HCT116 (cell line): Measurements from ENCODE around the gene MAMLD1. TPM values are rescaled to one million over a fixed set of nuclear protein-coding genes. Genes with fewer than 3 reads are reported as not detected.

Source experiments
- ATAC-seq: fragments of 200-7000 bp; cut with Tn5 transposase; 2 replicates; pipeline ENCODE4 v1.9.1; 2020; ENCODE audit warnings: mild to moderate bottlenecking, moderate library complexity
- BruUV-seq: library from RNA; stranded (reverse); fragments of 400-500 nt; replicated peaks from 2 replicates; lab custom pipeline; 2021; lab: Mats Ljungman, UMichigan
- CTCF ChIA-PET: fragments of 300-600 bp; sonication (Branson Sonifier 250); formaldehyde crosslinking; loops from one replicate; lab custom pipeline; 2021; ENCODE audit warnings: antibody characterized with exemption; lab: Charles Lee
- POLR2A ChIA-PET: fragments of 300-600, 350-600 bp; sonication (Branson Sonifier 250); formaldehyde crosslinking; loops from one replicate; lab custom pipeline; 2021; ENCODE audit warnings: antibody characterized with exemption; lab: Charles Lee
- RAD21 ChIA-PET, 2 experiments: fragments of 300-600 bp; sonication (Branson Sonifier 250); formaldehyde crosslinking; loops; one replicate each; lab custom pipeline; 2023; ENCODE audit warnings: low total read pairs in 2 of 2; ENCODE audit not compliant: uncharacterized antibody in 2 of 2, unreplicated experiment in 2 of 2, low non-redundant PET in 1 of 2; lab: Charles Lee
- DNase-seq: peaks from one replicate; pipeline ENCODE4 v3.0.0-alpha.2; 2010; ENCODE audit warnings: low read depth, low spot score
- H2AFZ ChIP-seq: fragments of 200-600 bp; shearing (Covaris generic), sonication (generic); 2 replicates; pipeline ENCODE4 v1.6.1; 2017; ENCODE audit warnings: low read depth, mixed run types, mixed read lengths, antibody characterized with exemption, low read length; ENCODE audit not compliant: poor library complexity, severe bottlenecking
- H3K27ac ChIP-seq: 2 replicates; pipeline ENCODE4 v1.5.1; 2012; ENCODE audit warnings: low read depth, low read length
- H3K27me3 ChIP-seq: fragments of 200-600 bp; sonication (generic); 2 replicates; pipeline ENCODE4 v1.6.1; 2016; ENCODE audit warnings: mixed run types, low read length, mixed read lengths; ENCODE audit not compliant: insufficient read depth
- H3K36me3 ChIP-seq, 2 experiments: fragments of 200-500 bp in 1 of 2; fragments of 200-600 bp in 1 of 2; sonication (Bioruptor generic) in 1 of 2; sonication (generic) in 1 of 2; 2 replicates each; pipeline versions ENCODE4 v1.5.1 to v1.6.1; 2014 to 2016; ENCODE audit warnings: low read length in 2 of 2, inconsistent platforms in 1 of 2, mixed read lengths in 1 of 2, mixed run types in 1 of 2; ENCODE audit not compliant: insufficient read depth in 2 of 2, control insufficient read depth in 1 of 2
- H3K4me1 ChIP-seq, 2 experiments: fragments of 200-600 bp in 1 of 2; sonication (generic) in 1 of 2; 2 replicates each; pipeline versions ENCODE4 v1.5.1 to v1.6.1; 2012 to 2017; ENCODE audit warnings: low read length in 2 of 2, inconsistent platforms in 1 of 2, mild to moderate bottlenecking in 1 of 2, mixed read lengths in 1 of 2, mixed run types in 1 of 2, moderate library complexity in 1 of 2; ENCODE audit not compliant: insufficient read depth in 2 of 2, control insufficient read depth in 1 of 2
- H3K4me2 ChIP-seq: fragments of 200-600 bp; sonication (generic); 2 replicates; pipeline ENCODE4 v1.6.1; 2017; ENCODE audit warnings: mixed run types, low read length, mixed read lengths
- H3K4me3 ChIP-seq, 2 experiments: fragments of 200-600 bp in 1 of 2; sonication (generic) in 1 of 2; replicated peaks in 1 of 2; 2 replicates each; pipeline ENCODE4 v1.5.1; 2011 to 2016; ENCODE audit warnings: low read length in 2 of 2, control low read depth in 1 of 2, low read depth in 1 of 2, mild to moderate bottlenecking in 1 of 2, mixed read lengths in 1 of 2, mixed run types in 1 of 2
- H3K79me2 ChIP-seq: fragments of 200-600 bp; sonication (generic); 2 replicates; pipeline ENCODE4 v1.6.1; 2017; ENCODE audit warnings: mild to moderate bottlenecking, mixed run types, low read length, moderate library complexity, mixed read lengths; ENCODE audit not compliant: insufficient read depth
- H3K9ac ChIP-seq: fragments of 200-600 bp; sonication (generic); 2 replicates; pipeline ENCODE4 v1.6.1; 2016; ENCODE audit warnings: low read length, mixed read lengths
- H3K9me2 ChIP-seq: fragments of 200-600 bp; sonication (generic), shearing (Covaris generic); 2 replicates; pipeline ENCODE4 v1.6.1; 2017; ENCODE audit warnings: mixed run types, mild to moderate bottlenecking, moderate library complexity; ENCODE audit not compliant: insufficient read depth
- H3K9me3 ChIP-seq, 2 experiments: fragments of 200-500 bp in 1 of 2; fragments of 200-600 bp in 1 of 2; sonication (Bioruptor generic) in 1 of 2; sonication (generic) in 1 of 2; 2 replicates each; pipeline ENCODE4 v1.6.1; 2014 to 2017; ENCODE audit warnings: low read length in 2 of 2, mixed read lengths in 2 of 2, inconsistent platforms in 1 of 2, low read depth in 1 of 2, mild to moderate bottlenecking in 1 of 2, mixed run types in 1 of 2, moderate library complexity in 1 of 2; ENCODE audit not compliant: control insufficient read depth in 1 of 2, insufficient read depth in 1 of 2
- H4K20me1 ChIP-seq: fragments of 200-600 bp; sonication (generic), shearing (Covaris generic); 2 replicates; pipeline ENCODE4 v1.6.1; 2017; ENCODE audit warnings: mixed run types, mild to moderate bottlenecking, moderate library complexity; ENCODE audit not compliant: insufficient read depth
- CBX3 ChIP-seq: IDR thresholded peaks from 2 replicates; pipeline ENCODE4 v1.6.1; 2012; ENCODE audit warnings: low read depth
- CTCF ChIP-seq, 3 experiments: fragments of 200-600 bp in 1 of 3; sonication (generic) in 1 of 3; IDR thresholded peaks in 2 of 3; conservative IDR thresholded peaks in 1 of 3; 2 replicates each; pipeline ENCODE4 v1.5.1; 2012 to 2017; ENCODE audit warnings: low read depth in 2 of 3, low read length in 2 of 3, antibody characterized with exemption in 1 of 3, borderline replicate concordance in 1 of 3, control low read depth in 1 of 3, mild to moderate bottlenecking in 1 of 3, mixed read lengths in 1 of 3, mixed run types in 1 of 3, moderate library complexity in 1 of 3; ENCODE audit not compliant: insufficient read depth in 1 of 3
- EGR1 ChIP-seq: IDR thresholded peaks from 2 replicates; pipeline ENCODE4 v1.6.1; 2012; ENCODE audit warnings: low read depth
- ELF1 ChIP-seq: IDR thresholded peaks from 2 replicates; pipeline ENCODE4 v1.6.1; 2012; ENCODE audit warnings: low read depth, borderline replicate concordance
- EZH2 ChIP-seq: fragments of 200-600 bp; sonication (generic); IDR thresholded peaks from 2 replicates; pipeline ENCODE4 v1.6.1; 2017; ENCODE audit warnings: antibody characterized with exemption, mixed run types
- EZH2phosphoT487 ChIP-seq: fragments of 200-600 bp; IDR thresholded peaks from 2 replicates; pipeline ENCODE4 v1.6.1; 2018; ENCODE audit warnings: antibody characterized with exemption, borderline replicate concordance
- JUND ChIP-seq: IDR thresholded peaks from 2 replicates; pipeline ENCODE4 v1.6.1; 2012
- MAX ChIP-seq: IDR thresholded peaks from 2 replicates; pipeline ENCODE4 v1.6.1; 2012
- POLR2A ChIP-seq: IDR thresholded peaks from 2 replicates; pipeline ENCODE4 v1.7.0; 2011; ENCODE audit warnings: borderline replicate concordance; ENCODE audit not compliant: insufficient read depth, insufficient read length; ENCODE audit errors: extremely low read depth
- POLR2AphosphoS5 ChIP-seq: IDR thresholded peaks from 2 replicates; pipeline ENCODE4 v1.6.1; 2011; ENCODE audit warnings: mild to moderate bottlenecking, low read depth, low read length, moderate library complexity
- RAD21 ChIP-seq: IDR thresholded peaks from 2 replicates; pipeline ENCODE4 v1.6.1; 2012; ENCODE audit warnings: low read depth, mild to moderate bottlenecking
- REST ChIP-seq: IDR thresholded peaks from 2 replicates; pipeline ENCODE4 v1.6.1; 2012; ENCODE audit warnings: low read depth
- SIN3A ChIP-seq: IDR thresholded peaks from 2 replicates; pipeline ENCODE4 v1.6.1; 2012; ENCODE audit warnings: low read depth
- SP1 ChIP-seq: IDR thresholded peaks from 2 replicates; pipeline ENCODE4 v1.6.1; 2012; ENCODE audit warnings: low read depth
- SRF ChIP-seq: IDR thresholded peaks from 2 replicates; pipeline ENCODE4 v1.6.1; 2012; ENCODE audit warnings: low read depth
- TCF7L2 ChIP-seq: IDR thresholded peaks from 2 replicates; pipeline ENCODE4 v1.7.0; 2011; ENCODE audit warnings: borderline replicate concordance, inconsistent platforms; ENCODE audit not compliant: insufficient read depth, insufficient read length; ENCODE audit errors: extremely low read depth
- YY1 ChIP-seq: IDR thresholded peaks from 2 replicates; pipeline ENCODE4 v1.6.1; 2011; ENCODE audit warnings: low read length, low read depth, moderate library complexity, mild to moderate bottlenecking; ENCODE audit not compliant: insufficient replicate concordance; ENCODE audit errors: extremely low read depth
- ZBTB33 ChIP-seq: IDR thresholded peaks from 2 replicates; pipeline ENCODE4 v1.6.1; 2011; ENCODE audit warnings: mild to moderate bottlenecking, low read length, moderate library complexity; ENCODE audit not compliant: insufficient replicate concordance; ENCODE audit errors: extremely low read depth
- ZFX ChIP-seq: fragments of 450-650 bp; IDR thresholded peaks from 2 replicates; pipeline ENCODE4 v1.6.1; 2017
- ZNF274 ChIP-seq: fragments of 200-500 bp; sonication (Bioruptor generic); IDR thresholded peaks from 2 replicates; pipeline ENCODE4 v1.6.1; 2014; ENCODE audit warnings: mild to moderate bottlenecking, low read depth, low read length, inconsistent platforms
- intact Hi-C: fragments of 100-400 bp; cut with micrococcal nuclease; formaldehyde crosslinking; loops from 2 replicates; pipeline ENCODE4 v1.10.0; 2022
- total RNA-seq: library from RNA; stranded (reverse); gene quantifications from one replicate; pipeline ENCODE4 v1.2.1, GENCODE V29; 2021; ENCODE audit not compliant: unreplicated experiment

The MAMLD1 gene
- total RNA-seq, 1 experiment from 2014 or later = 3.6 TPM

- POLR2A ChIA-PET = no interaction called here
- no peaks in the 10 kb centered on the region for H4K20me1 ChIP-seq
- H3K36me3 ChIP-seq = no peaks in the 10 kb centered on the region
- no peak for DNase-seq
- no peak overlapping the region for H3K4me3 ChIP-seq
- H3K9me3 ChIP-seq = no peaks in the 10 kb centered on the region
- no peak for TF ChIP-seq ZNF274
- no peak for TF ChIP-seq ZBTB33
- no peak for TF ChIP-seq ZFX
- no peak for TF ChIP-seq EGR1
- no peak for TF ChIP-seq JUND
- no peak for TF ChIP-seq EZH2
- TF ChIP-seq YY1 = no peak
- TF ChIP-seq CBX3 = no peak
- no peak for TF ChIP-seq RAD21
- no peak for TF ChIP-seq SIN3A
- no peak for TF ChIP-seq SP1
- no peak for TF ChIP-seq CTCF (IDR thresholded peaks at IDR 0.05 in 2 of 3, conservative IDR thresholded peaks at IDR 0.05 in 1 of 3; ENCODE audit: borderline replicate concordance in 1 of 3, insufficient read depth in 1 of 3, low read depth in 2 of 3, low read length in 2 of 3)
- no peak for TF ChIP-seq REST
- no peak for TF ChIP-seq EZH2phosphoT487
- no peak for TF ChIP-seq SRF
- no peak for TF ChIP-seq POLR2A
- no peak for TF ChIP-seq ELF1
- TF ChIP-seq POLR2AphosphoS5 = no peak
- TF ChIP-seq TCF7L2 = no peak
- TF ChIP-seq MAX = no peak
- RAD21 ChIA-PET = no interaction called here
- no peaks in the 10 kb centered on the region for H3K4me1 ChIP-seq
- no TSS peak for BruUV-seq
- H3K4me2 ChIP-seq = no peak overlapping the region
- no peaks in the 10 kb centered on the region for H3K9me2 ChIP-seq
- no peaks in the 10 kb centered on the region for H3K27me3 ChIP-seq
- CTCF ChIA-PET = interaction anchor here (0.6 kb wide), 1 partner anchor 535 kb away, joined by 4 read pairs; no protein-coding TSS in a partner anchor
- no peaks in the 10 kb centered on the region for H3K79me2 ChIP-seq
- no peak overlapping the region for H2AFZ ChIP-seq
- intact Hi-C loops = no loop called here
- H3K9ac ChIP-seq = no peak overlapping the region
- no peak for ATAC-seq
- H3K27ac ChIP-seq = no peak overlapping the region
Observed at GRCh38 chrX:150473371-150473770, 110.3 kb downstream of the MAMLD1 start.
